Skin of body (tissue), 3 donors: ENCODE measurements around the gene HUWE1. TPM values are rescaled to one million over a fixed set of nuclear protein-coding genes. Genes with fewer than 3 reads are reported as not detected.
"Not testable (repeated sequence)": the region's sequence is repeated elsewhere in the genome, so short reads cannot be mapped to it uniquely, and the experiment has no call there.

Experiments
- DNase-seq: peaks from one replicate; lab custom pipeline; 2025; lab: John Stamatoyannopoulos, UW
- small RNA-seq: library from RNA; depleted of rRNA; stranded (forward); fragments of <200 nt; gene quantifications from one replicate; pipeline ENCODE3, GENCODE V24; 2014; ENCODE audit warnings: low replicate concordance
- total RNA-seq: library from RNA; depleted of rRNA; stranded (reverse); fragments of >200 nt; gene quantifications from one replicate; pipeline ENCODE4 v1.2.3, GENCODE V29; 2014

The HUWE1 gene
- total RNA-seq, 1 donor from 2014 or later: 90.4 TPM

DNA sequence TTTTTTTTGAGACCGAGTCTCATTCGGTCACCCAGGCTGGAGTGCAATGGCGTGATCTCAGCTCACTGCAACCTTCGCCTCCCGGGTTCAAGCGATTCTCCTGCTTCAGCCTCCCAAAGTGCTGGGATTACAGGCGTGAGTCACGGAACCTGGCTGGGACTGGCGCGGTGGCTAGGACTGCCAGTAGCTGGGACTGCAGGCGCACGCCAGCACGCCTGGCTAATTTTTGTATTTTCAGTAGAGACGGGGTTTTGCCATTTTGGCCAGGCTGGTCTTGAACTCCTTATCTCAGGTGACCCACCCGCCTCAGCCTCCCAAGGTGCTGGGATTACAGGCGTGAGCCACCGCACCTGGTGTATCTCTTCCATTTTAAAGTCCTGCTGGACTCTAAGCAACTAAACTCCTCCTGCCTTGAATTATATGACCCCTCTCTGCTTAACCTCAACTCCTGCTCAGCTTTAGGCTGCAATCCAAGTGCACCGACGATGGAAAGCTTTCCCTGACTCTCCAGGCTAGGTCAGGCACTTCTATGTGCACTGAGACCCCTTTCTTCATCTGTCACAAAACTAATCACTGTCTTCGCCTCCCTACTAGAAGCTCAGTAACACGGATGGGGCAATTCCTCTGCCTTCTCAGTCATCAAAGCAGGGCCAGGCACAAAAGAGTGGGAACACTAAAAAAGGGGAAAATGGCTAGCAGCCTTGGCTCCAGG lies 155.1 kb downstream of the HUWE1 start:
- not testable (repeated sequence) for DNase-seq

DNA sequence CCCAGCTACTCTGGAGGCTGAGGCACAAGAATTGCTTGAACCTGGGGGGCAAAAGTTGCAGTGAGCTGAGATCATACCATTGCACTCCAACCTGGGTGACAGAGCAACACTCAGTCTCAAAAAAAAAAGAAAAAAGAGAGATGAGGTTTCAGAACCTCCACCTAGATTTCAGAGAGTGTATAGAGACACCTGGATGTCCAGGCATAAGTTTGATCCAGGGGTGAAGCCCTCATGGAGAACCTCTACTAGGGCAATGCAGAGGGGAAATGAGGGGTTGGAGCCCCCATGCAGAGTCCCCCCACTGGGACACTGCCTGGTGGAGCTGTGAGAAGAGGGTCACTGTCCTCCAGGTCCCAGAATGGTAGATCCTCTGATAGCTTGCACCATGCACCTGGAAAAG lies 159.5 kb downstream of the HUWE1 start:
- no peak for DNase-seq

DNA sequence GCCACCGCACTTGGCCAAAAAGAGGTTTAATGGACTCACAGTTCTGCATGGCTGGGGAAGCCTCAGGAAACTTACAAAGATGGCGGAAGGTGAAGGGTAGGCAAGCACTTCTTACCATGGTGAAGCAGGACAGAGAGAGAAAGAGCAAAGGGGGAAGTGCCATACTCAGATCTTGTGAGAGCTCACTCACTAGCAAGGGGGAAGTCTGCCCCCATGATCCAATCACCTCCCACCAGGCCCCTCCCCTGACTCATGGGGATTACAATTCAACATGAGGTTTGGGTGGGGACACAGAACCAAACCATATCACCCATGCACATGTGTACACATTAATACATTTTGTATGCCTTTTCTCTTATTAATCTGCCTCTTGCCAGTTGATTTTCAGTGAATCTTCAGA lies 175.2 kb downstream of the HUWE1 start:
- DNase-seq: no peak

DNA sequence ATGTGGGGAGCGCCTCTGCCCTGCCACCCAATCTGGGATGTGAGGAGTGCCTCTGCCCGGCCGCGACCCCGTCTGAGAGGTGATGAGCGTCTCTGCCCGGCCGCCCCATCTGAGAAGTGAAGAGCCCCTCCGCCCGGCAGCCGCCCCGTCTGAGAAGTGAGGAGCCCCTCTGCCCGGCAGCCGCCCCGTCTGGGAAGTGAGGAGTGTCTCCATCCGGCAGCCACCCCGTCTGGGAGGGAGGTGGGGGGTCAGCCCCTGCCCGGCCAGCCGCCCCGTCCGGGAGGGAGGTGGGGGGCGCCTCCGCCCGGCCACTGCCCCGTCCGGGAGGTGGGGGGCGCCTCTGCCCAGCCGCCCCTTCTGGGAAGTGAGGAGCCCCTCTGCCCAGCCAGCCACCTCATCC lies 182.5 kb downstream of the HUWE1 start:
- DNase-seq: not testable (repeated sequence)

DNA sequence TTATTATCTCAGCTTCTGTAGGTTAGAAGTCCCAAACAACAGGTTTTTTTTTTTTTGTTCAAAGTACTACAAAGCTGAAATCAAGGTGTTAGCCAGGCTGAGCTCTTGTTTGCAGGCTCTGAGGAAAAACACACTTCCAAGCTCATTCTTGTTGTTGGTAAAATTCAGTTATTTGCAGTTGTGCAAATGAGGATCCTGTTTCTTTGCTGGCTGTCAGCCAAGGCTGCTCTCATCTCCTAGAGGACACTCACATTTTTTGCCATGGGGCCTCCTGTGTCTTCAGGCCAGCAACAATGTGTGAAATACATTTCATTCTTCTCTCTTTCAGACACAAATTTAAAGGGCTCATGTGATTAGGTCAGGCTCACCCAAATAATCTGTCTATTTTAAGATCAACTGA lies 192.1 kb downstream of the HUWE1 start:
- no peak for DNase-seq

DNA sequence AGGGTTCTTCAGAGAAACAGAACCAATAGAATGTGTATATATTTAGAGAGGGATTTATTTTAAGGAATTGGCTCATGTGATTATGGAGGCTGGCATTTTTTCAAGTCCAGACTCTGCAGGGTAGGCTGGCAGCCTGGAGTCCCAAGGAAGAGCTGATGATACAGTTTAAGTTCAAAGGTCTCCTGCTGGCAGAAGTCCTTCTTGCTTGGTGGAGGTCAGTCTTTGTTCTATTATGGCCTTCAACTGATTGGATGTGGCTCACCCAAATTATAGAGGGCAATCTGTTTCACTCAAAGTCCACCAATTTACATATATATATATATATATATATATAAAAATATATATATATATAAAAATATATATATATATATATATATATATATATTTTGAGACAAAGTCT lies 200.2 kb downstream of the HUWE1 start:
- DNase-seq: no peak

DNA sequence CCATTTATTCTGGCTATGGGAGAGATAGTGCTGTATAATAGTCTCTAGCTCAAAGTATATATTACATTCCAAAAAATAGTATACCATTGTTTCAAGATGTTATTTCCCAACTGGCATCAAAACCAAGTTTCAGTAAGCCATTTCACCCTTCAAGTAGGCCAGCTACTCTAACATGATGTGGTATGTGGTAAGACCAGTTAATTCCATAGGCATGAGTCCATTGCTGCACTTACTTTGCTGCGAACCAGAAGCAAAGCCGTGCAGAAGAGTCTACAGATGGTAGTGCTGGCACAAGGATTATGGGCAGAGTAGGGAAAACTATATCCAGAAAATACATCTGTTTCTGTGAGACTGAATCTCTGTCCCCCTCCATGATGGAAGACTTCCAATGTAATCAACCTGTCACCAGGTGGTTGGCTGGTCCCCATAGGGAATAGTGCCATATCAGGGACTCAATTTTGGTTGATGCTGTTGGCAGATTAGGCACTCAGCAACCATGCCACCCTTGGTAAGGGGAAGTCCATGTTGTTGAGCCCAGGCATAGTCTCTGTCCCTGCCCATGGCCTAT lies 202.6 kb downstream of the HUWE1 start:
- DNase-seq: no peak

DNA sequence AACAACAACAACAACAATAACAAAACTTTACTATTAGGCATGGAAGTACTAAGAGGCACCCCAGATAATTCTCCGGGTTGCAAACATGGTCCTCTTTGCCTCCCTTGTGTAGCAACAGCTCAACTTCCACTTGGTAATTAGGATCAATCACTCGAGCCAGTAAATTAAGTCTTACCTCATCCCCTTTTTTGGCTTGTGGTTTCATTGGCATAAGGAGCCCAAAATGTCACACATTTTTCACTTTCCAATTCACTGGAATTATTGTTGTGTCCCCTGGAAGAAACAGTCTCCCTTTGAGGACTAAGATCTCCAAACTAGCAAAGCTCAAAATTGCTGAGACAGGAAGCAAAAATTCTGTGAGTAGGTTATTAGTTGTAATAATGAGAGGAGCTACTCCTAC lies 203.1 kb downstream of the HUWE1 start:
- no peak for DNase-seq

Small RNA genes within 50 kb of the gene (small RNA-seq; reads per million reads assigned to genes)
- 1,117 reads per million, percentile 99 among the genes with 10 or more reads in this experiment for gene MIR98
- gene MIRLET7F2: 585 reads per million, percentile 98 among the genes with 10 or more reads in this experiment
